Osteocyte (in vitro differentiated cells): ENCODE data around the gene SPIB. TPM values are rescaled to one million over a fixed set of nuclear protein-coding genes. Genes with fewer than 3 reads are reported as not detected.

Source experiments
- DNase-seq: peaks from one replicate; pipeline ENCODE4 v3.0.0; 2021; ENCODE audit warnings: mixed read lengths; ENCODE audit not compliant: unreplicated experiment; ENCODE audit errors: extremely low spot score
- H3K27ac Mint-ChIP-seq: one replicate; pipeline ENCODE4 v1.8.0; 2021; ENCODE audit warnings: mild to moderate bottlenecking, mixed read lengths; ENCODE audit not compliant: unreplicated experiment
- H3K27me3 Mint-ChIP-seq: one replicate; pipeline ENCODE4 v1.8.0; 2021; ENCODE audit warnings: mixed read lengths; ENCODE audit not compliant: unreplicated experiment
- H3K36me3 Mint-ChIP-seq: one replicate; pipeline ENCODE4 v1.8.0; 2021; ENCODE audit warnings: mixed read lengths; ENCODE audit not compliant: unreplicated experiment
- H3K4me1 Mint-ChIP-seq: one replicate; pipeline ENCODE4 v1.8.0; 2021; ENCODE audit warnings: mixed read lengths; ENCODE audit not compliant: unreplicated experiment
- H3K4me3 Mint-ChIP-seq: one replicate; pipeline ENCODE4 v1.8.0; 2021; ENCODE audit warnings: mild to moderate bottlenecking, moderate library complexity, mixed read lengths; ENCODE audit not compliant: unreplicated experiment
- H3K9me3 Mint-ChIP-seq: one replicate; pipeline ENCODE4 v1.8.0; 2021; ENCODE audit warnings: mixed read lengths; ENCODE audit not compliant: unreplicated experiment
- total RNA-seq: library from RNA; stranded (reverse); gene quantifications from 2 replicates; pipeline ENCODE4 v1.2.1, GENCODE V29; 2021
- TF ChIP-seq, protein P1 (sequence below): fragments of 200-600 bp; sonication (generic); IDR thresholded peaks from 2 replicates; pipeline ENCODE4 v1.5.0; 2021; ENCODE audit warnings: antibody characterized with exemption, mild to moderate bottlenecking, moderate library complexity

Gene SPIB
- total RNA-seq, 1 donor from 2014 or later = not detected

DNA sequence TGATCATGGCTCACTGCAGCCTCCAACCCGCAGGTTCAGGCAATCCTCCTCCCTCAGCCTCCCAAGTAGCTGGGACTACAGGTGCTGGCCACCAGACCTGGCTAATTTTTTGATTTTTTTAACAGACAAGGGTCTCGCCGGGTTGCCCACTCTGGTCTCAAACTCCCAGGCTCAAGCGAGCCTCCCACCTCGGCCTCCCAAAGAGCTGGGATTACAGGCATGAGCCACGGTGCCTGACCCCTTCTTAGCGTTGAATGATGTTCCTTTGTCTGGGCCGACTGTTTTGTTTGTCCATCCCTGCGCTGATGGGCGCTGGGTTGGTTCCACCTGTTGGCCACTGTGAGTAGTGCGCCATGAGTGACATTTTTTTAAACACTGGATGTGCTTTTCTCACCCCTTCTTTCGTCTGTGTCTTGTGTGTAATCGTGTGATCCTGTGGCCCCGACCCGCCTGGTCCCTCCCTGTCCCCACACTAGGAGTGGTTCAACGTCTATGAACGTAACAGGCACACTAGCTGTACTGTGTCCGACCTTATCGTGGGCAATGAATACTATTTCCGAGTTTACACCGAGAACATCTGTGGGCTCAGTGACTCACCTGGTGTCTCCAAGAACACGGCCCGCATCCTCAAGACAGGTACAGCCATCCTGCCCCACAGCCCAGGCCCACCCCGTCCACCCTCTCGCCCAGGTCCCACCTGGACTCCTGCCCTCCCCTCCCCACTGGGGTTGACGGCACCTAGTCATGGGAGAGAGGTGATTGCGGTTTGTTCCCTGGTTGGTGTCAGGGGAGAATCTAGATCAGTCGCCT lies 42.5 kb downstream of the SPIB start:
- Mint-ChIP-seq H3K4me3 (no peak overlapping the region), H3K27me3 (peaks cover 2% of the 10 kb centered on the region), H3K36me3 (no peaks in the 10 kb centered on the region), H3K27ac (no peak overlapping the region), H3K4me1 (peaks cover 2% of the 10 kb centered on the region), H3K9me3 (no peaks in the 10 kb centered on the region)
- no peak for DNase-seq
- TF ChIP-seq, protein P1, sequence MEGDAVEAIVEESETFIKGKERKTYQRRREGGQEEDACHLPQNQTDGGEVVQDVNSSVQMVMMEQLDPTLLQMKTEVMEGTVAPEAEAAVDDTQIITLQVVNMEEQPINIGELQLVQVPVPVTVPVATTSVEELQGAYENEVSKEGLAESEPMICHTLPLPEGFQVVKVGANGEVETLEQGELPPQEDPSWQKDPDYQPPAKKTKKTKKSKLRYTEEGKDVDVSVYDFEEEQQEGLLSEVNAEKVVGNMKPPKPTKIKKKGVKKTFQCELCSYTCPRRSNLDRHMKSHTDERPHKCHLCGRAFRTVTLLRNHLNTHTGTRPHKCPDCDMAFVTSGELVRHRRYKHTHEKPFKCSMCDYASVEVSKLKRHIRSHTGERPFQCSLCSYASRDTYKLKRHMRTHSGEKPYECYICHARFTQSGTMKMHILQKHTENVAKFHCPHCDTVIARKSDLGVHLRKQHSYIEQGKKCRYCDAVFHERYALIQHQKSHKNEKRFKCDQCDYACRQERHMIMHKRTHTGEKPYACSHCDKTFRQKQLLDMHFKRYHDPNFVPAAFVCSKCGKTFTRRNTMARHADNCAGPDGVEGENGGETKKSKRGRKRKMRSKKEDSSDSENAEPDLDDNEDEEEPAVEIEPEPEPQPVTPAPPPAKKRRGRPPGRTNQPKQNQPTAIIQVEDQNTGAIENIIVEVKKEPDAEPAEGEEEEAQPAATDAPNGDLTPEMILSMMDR = peak; percentile 87

DNA sequence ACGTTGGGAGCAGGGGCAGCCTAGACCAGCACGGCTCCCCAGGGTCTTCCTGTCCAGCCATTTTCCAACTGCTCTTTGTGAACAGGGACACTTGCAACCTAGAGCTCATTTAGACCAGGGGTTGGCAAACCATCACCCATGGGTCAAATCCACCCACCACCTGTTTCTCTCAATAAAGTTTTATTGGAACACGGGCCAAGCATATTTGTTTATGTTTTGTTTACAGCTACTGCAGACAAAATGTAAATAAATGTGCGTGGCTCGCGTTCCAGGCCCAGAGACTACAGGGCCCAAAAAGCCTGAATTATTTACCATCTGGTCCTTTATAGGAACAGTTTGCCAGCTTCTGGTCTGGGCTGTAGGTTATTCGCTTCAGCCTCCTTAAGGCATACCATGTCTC lies 44.2 kb downstream of the SPIB start:
- Mint-ChIP-seq H3K9me3 (no peaks in the 10 kb centered on the region), H3K4me3 (no peak overlapping the region), H3K27me3 (no peaks in the 10 kb centered on the region), H3K36me3 (no peaks in the 10 kb centered on the region), H3K27ac (no peak overlapping the region), H3K4me1 (peaks cover 2% of the 10 kb centered on the region)
- no peak for DNase-seq
- TF ChIP-seq, protein P1 = no peak

DNA sequence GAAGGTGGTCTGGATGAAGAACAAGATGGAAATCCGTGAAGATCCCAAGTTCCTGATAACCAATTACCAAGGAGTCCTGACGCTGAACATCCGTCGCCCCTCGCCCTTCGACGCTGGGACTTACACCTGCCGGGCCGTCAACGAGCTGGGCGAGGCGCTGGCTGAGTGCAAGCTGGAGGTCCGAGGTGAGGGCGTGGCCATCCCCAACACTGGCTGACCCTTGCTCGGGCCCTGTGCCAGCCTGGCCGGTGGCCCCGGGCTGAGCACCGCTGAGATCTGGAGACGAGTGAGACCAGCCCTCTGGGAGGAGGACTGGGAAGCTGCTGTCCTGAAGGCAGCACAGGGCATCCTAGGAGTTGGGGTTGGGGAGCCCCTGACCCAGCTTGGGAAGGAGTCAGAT lies 45.6 kb downstream of the SPIB start:
- Mint-ChIP-seq H3K9me3 (no peaks in the 10 kb centered on the region), H3K27ac (no peak overlapping the region), H3K4me1 (peaks cover 2% of the 10 kb centered on the region), H3K36me3 (no peaks in the 10 kb centered on the region), H3K4me3 (no peak overlapping the region), H3K27me3 (no peaks in the 10 kb centered on the region)
- TF ChIP-seq, protein P1 = no peak
- DNase-seq = no peak

DNA sequence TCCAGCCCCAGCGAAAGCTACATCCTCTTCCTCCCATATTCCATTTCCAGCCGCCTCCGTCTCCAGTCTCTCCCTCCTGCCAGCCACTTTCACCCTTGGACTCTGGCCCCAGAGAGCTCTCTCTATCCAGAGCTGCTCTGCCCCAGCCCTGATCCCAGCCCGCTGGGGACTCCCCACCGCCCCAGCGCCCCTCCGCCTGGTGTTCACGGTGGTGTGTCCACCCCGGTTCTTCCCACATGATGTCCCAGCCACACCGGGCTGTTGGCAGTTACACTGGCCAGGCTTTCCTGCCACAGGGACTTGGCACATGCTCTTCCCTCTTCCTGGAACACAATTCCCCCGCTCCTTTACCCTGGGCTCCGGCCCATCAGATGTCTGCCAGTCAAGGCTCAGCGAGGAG lies 46.3 kb downstream of the SPIB start:
- no peak for DNase-seq
- H3K27me3 Mint-ChIP-seq = no peaks in the 10 kb centered on the region
- H3K27ac Mint-ChIP-seq = no peak overlapping the region
- TF ChIP-seq, protein P1 = no peak
- H3K9me3 Mint-ChIP-seq = no peaks in the 10 kb centered on the region
- no peak overlapping the region for H3K4me3 Mint-ChIP-seq
- no peaks in the 10 kb centered on the region for H3K36me3 Mint-ChIP-seq
- peaks cover 2% of the 10 kb centered on the region for H3K4me1 Mint-ChIP-seq

DNA sequence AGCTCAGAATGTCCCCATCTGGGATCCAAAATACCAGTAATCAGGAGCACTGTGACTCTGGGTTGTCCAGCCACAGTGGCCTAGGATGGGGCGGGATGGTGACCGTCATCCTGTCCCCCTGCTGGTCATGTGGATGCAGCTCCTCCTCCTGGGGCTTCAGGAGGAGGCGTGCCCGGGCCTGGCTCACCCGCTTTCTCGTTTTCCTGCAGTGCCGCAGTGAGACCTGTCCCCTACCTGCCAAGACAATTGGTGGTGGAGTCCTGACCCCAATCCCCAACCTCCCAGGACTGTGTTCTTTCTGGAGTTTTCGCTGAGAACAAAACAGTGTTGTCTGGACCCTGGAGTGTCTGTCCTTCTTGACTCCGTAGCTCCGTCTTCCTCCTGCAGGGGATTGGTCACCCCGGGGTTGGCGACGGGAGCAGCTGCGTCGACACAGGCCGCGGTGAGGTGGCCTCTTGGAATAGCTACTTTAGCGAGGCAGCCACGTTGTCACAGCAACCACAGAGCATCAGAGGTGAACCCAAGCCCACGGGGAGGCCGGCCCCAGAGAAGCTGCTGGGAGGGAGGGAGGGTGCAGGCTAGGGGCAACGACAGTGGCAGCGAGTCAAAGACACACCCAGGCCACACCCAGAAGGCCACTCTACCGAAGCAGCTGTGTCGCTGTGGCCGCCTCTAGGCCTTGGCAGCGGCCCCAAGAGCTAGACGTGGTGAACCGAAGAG lies 47.4 kb downstream of the SPIB start:
- no peaks in the 10 kb centered on the region for H3K36me3 Mint-ChIP-seq
- H3K9me3 Mint-ChIP-seq = no peaks in the 10 kb centered on the region
- TF ChIP-seq, protein P1 = peak; percentile 11
- H3K27ac Mint-ChIP-seq = no peak overlapping the region
- no peak overlapping the region for H3K4me3 Mint-ChIP-seq
- no peak for DNase-seq
- H3K4me1 Mint-ChIP-seq = peaks cover under 1% of the 10 kb centered on the region
- H3K27me3 Mint-ChIP-seq = no peaks in the 10 kb centered on the region
